ENCODE results near the gene AUNIP.
"Not testable (repeated sequence)": the region's sequence is repeated elsewhere in the genome, so short reads cannot be mapped to it uniquely, and the experiment has no call there.

The AUNIP gene

DNA sequence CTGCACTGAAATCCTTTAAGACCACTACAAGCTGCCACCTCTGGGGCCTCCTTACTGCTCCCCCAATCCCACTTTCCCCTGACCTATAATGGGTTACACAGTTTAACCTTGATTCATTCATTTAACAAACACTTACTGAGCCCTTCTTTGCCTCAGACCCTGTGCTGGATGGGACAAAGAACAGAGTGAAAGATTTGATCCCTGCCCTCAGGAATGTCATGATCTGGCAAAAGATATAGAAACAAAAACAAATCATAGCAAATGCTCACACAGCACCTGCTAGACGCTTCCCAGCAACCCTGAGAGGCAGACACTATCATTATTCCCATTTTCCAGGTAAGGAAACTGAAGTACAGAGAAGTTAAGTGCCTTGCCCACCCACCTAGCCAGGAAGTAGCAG is 7.0 kb upstream of the AUNIP start:
- DNase-seq (ENCODE audit: low read depth in 2 of 2) = no peak

DNA sequence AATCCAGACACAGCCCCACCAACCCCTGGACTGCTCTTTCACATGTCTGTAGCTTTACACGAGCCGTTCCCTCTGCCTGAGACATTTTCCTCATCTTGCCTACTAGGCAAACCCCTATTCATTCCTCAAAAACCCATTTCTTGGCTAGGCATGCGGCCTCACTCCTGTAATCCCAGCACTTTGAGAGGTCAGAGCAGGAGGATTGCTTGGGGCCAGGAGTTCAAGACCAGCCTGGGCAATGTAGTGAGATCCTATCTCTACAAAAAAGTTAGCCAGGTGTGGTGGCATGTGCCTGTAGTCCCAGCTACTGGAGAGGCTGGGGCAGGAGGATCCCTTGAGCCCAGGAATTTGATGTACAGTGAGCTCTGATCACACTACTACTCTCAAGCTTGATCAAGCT is 5.2 kb upstream of the AUNIP start:
- DNase-seq (ENCODE audit: low read depth in 2 of 2) = no peak

DNA sequence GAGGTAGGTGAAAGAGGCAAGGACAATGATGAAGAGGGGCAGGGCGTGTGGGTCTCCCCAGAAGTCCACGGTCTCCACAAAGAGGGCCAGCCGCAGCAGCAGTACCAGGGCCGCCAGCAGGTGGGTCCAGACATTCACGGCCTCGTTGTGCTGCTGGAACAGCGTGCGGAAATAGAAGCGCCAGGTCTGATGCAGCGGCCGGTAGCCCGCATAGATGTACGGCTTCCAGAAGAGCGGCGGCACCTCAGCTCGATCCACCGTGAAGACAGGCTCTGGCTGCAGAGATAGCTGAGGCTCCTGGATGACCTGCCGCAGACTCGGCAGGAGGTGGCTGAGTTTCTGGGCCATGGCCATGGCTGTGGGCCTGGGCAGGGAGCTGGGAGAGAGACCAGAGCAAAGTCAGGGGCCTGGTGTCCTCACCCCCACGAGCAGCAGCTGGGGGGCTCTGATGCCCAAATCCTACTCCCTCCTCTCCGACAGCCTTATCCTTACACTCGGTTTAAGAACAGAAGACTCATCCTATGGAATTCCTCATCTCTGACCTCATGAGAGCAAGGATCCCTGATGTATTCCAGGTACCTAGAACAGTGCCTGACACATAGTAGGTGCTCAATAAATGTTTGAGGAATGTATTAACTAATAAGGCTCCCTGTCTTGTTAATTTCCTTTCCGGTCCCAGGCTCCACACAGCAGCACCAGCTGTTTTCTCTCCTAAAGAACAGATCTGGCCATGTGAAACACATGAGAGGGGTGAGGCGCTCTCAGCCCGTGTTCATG is 4.4 kb upstream of the AUNIP start:
- no peak for DNase-seq (ENCODE audit: low read depth in 2 of 2)

GRCh38 chr1:25862785-25863485 is 3.7 kb upstream of the AUNIP start:
- DNase-seq (ENCODE audit: low read depth in 2 of 2) = no peak

GRCh38 chr1:25861316-25862286 is 2.3 kb upstream of the AUNIP start:
- DNase-seq (ENCODE audit: low read depth in 2 of 2) = no peak

DNA sequence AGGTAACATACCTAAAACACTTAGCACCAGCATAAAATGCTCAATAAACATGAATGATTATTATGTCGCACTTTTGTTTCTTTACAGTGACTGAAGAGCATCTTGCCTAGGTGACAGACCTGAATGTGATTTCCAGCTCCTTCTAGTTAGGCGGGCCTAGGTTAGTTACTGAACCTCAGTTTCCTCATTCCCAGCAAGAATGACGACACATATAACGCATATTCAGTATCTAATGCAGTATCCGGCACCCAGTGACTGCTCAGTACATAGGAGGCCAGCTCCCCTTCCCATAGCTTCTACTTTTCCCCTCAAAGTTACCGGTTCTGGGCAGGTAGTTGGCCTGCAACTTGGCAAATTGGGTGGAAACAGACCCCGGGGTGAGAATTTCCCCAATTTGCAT is 763 bp downstream of the AUNIP start:
- DNase-seq (ENCODE audit: low read depth in 2 of 2) = no peak

- no peak for DNase-seq (ENCODE audit: low read depth in 2 of 2)
These were observed 2.4 kb downstream of the AUNIP start for GRCh38 chr1:25856856-25857255.

- DNase-seq (ENCODE audit: low read depth in 2 of 2) = no peak
These were observed 4.7 kb downstream of the AUNIP start for GRCh38 chr1:25854554-25854953.

DNA sequence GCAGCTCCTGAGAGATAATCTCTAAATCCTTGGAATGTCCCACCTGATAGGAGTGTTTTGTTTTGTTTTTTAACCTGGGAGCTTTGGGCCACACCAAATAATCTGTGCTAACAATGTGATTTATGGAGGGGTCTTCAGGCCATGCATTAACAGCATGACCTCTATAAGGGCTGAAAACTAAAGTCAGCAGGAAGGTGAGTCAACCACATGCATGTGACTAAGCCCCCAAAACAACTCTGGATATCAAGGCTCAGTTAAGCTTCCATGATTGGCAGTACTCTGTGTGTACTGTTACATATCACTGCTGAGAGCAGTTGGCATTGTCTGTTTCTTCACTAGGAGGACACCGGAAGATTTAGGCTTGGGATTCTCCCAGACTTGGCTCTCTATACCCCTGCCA is 10.7 kb downstream of the AUNIP start:
- DNase-seq (ENCODE audit: low read depth in 2 of 2) = no peak

GRCh38 chr1:25847929-25848328 is 11.3 kb downstream of the AUNIP start:
- no peak for DNase-seq (ENCODE audit: low read depth in 2 of 2)

- no peak for DNase-seq (ENCODE audit: low read depth in 2 of 2)
These were observed 13.6 kb downstream of the AUNIP start for GRCh38 chr1:25845664-25846063.

DNA sequence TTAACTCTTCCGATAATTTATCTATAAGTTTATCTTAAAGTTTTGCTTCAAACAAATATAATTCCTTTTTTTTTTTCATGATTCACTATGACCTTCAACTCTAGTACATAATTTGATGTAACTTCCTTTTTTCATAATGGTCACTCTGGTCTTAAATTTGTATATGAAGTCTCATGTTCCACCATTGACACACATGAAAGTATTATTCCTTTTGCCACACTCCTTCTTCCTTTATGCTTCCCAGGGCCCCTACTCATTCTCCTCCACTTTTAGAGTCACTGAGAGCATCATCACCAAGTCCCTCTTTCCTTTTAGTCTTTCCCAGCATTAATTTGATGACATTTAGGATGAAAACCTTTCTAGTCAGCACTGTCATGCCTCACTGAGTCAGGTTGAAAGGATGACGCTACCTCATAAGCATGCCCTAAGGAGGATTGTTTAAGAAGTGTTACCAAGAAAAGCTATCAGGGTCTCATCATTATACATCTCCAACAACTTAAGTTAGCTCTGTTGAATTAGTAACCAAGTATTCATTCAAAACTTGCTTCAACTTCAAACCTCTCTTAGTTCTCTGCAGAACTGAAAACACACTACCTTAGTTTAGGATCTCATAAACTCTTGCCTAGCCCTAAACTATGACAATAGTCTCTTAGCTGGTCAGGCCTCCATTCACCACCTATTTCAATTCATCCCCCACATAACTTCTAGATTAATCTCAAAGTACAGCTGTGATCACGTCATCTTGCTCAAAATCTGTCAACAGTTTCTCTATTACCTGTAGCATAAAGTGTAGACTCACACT is 14.5 kb downstream of the AUNIP start:
- no peak for DNase-seq (ENCODE audit: low read depth in 2 of 2)

- no peak for DNase-seq (ENCODE audit: low read depth in 2 of 2)
These were observed 15.8 kb downstream of the AUNIP start for GRCh38 chr1:25843483-25843882.

DNA sequence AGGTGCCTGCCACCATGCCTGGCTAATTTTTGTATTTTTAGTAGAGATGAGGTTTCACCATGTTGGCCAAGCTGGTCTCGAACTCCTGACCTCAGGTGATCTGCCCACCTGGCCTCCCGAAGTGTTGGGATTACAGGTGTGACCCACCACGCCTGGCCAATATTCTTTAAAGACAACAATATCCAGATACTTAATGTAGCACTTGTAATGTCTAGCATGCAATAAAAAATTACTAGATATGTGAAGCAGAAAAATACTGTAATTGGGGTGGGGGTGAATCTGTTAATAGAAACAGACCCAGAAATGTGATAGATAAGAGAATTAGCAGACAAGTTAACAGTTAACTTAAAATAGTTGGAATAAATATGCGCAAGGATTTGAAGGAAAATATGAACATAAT is 19.4 kb downstream of the AUNIP start:
- DNase-seq (ENCODE audit: low read depth in 2 of 2) = not testable (repeated sequence)

DNA sequence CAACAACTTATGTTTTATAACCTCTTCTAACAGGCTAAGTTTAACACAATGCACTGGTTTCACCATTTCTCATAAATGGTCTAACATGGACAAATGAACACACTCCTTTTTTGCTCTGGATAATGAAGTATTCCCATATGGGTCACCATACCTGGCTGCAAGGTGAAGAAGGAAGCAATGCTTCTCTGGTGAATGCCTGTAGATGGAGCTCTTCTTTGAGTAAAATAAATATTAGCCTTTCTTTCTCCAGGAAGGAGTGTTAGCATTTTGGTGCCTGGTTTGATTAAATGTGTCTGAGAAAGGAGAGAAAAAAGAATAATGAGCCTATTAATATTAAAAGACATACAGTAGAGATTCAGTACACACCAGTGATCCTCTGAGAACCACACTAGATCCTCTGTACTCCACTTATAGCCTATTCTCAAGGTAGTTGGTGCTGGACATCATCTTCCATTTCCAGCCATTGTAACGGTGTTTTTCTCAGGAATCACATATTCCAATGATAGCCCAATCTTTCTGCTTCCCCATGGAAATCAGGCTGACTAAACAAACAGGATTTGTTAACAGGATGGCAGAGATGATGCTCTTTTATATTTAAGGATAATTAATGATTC is 21.9 kb downstream of the AUNIP start:
- no peak for DNase-seq (ENCODE audit: low read depth in 2 of 2)

DNA sequence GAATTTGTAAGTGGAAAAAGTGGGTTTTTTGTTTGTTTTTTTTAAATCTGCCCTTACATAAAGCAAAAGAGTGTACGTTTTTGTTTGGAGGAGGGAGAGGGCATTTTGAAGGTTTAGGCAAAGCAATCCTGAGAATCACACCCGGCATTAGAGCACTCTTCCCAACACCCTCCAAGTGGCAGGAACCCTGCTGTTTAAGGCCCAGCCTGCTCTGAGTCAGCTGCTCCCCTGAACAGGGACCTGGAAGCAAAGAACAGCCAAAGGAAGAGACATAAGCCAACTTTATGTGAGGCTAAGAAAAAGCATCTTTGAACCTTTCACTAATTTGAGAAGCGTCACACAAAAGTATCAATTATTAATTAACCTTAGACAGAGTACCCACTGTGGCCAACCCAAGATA is 22.6 kb downstream of the AUNIP start:
- DNase-seq (ENCODE audit: low read depth in 2 of 2) = no peak

GRCh38 chr1:25834894-25835293 is 24.4 kb downstream of the AUNIP start:
- DNase-seq (ENCODE audit: low read depth in 2 of 2) = no peak

GRCh38 chr1:25833158-25833557 is 26.1 kb downstream of the AUNIP start:
- DNase-seq (ENCODE audit: low read depth in 2 of 2) = no peak

DNA sequence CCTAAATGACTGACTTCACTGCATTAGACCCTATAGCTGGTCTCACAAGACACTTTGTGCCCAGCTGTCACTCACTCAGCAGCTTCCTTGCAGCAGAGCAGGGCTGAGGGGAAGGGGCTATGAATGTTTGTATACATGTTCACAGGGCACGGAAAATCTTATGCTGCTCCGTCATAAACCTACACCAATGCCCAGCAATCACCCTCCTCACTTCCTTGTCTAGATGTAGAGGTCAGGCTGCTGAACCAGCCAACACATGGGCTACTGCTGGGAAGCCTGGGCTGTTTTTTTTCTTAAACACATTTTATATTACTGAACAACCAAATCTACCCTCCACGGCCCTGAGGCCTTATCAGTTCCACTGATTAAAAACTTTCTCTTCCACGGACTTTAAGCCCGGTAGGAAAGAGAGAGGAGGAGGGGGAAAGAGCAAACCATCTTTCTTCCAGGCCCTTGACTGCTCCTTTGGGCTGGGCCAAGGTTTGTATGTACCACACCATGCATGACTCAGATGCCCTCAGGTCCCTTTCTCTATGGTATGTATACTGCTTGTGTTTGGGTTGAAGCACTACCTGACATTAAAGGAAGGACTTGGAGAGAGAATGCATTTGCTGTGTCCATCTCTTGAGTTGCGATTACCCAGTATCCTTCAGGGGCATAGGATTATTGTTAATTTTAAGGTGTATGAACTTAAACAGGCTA is 26.8 kb downstream of the AUNIP start:
- DNase-seq (ENCODE audit: low read depth in 2 of 2) = no peak

- no peak for DNase-seq (ENCODE audit: low read depth in 2 of 2)
These were observed 27.6 kb downstream of the AUNIP start for GRCh38 chr1:25831569-25832196.
